ENCODE data around the gene ANKRD44.
"Not testable (repeated sequence)": the region's sequence is repeated elsewhere in the genome, so short reads cannot be mapped to it uniquely, and the experiment has no call there.

The ANKRD44 gene

GRCh38 chr2:197353393-197354168 lies 43.0 kb upstream of the ANKRD44 start:
- in situ Hi-C loops (cut with HindIII; ENCODE audit: low pct_ligation_motif_present, low sequenced_read_pairs), result no loop called here
- H3K36me3 ChIP-seq (replicated peaks), result no peaks in the 10 kb centered on the region

GRCh38 chr2:197349699-197350098 lies 39.1 kb upstream of the ANKRD44 start:
- no peak overlapping the region for H3K27ac ChIP-seq
- no peaks in the 10 kb centered on the region for H3K36me3 ChIP-seq (replicated peaks)
- DNase-seq, result no peak
- TF ChIP-seq, protein P1, sequence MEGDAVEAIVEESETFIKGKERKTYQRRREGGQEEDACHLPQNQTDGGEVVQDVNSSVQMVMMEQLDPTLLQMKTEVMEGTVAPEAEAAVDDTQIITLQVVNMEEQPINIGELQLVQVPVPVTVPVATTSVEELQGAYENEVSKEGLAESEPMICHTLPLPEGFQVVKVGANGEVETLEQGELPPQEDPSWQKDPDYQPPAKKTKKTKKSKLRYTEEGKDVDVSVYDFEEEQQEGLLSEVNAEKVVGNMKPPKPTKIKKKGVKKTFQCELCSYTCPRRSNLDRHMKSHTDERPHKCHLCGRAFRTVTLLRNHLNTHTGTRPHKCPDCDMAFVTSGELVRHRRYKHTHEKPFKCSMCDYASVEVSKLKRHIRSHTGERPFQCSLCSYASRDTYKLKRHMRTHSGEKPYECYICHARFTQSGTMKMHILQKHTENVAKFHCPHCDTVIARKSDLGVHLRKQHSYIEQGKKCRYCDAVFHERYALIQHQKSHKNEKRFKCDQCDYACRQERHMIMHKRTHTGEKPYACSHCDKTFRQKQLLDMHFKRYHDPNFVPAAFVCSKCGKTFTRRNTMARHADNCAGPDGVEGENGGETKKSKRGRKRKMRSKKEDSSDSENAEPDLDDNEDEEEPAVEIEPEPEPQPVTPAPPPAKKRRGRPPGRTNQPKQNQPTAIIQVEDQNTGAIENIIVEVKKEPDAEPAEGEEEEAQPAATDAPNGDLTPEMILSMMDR (IDR thresholded peaks at IDR 0.05; ENCODE audit: low read depth, low read length, missing control alignments), result no peak
- H3K4me3 ChIP-seq (ENCODE audit: low read depth, low read length), result no peak overlapping the region
- in situ Hi-C loops (cut with HindIII; ENCODE audit: low pct_ligation_motif_present, low sequenced_read_pairs), result no loop called here
- no peaks in the 10 kb centered on the region for H3K27me3 ChIP-seq (replicated peaks)

More at GRCh38 chr2:197353393-197354168, 43.0 kb upstream of the ANKRD44 start:
- Histone ChIP-seq H3K27me3 (replicated peaks) (no peaks in the 10 kb centered on the region), H3K27ac (no peak overlapping the region), H3K4me3 (ENCODE audit: low read depth, low read length) (no peak overlapping the region)
- TF ChIP-seq, protein P1 (IDR thresholded peaks at IDR 0.05; ENCODE audit: low read depth, low read length, missing control alignments), result no peak
- no peak for DNase-seq

GRCh38 chr2:197348721-197349360 lies 38.3 kb upstream of the ANKRD44 start:
- in situ Hi-C loops (cut with HindIII; ENCODE audit: low pct_ligation_motif_present, low sequenced_read_pairs), result no loop called here
- TF ChIP-seq, protein P1 (IDR thresholded peaks at IDR 0.05; ENCODE audit: low read depth, low read length, missing control alignments), result no peak
- Histone ChIP-seq H3K36me3 (replicated peaks) (no peaks in the 10 kb centered on the region), H3K27me3 (replicated peaks) (no peaks in the 10 kb centered on the region), H3K27ac (no peak overlapping the region), H3K4me3 (ENCODE audit: low read depth, low read length) (no peak overlapping the region)
- no peak for DNase-seq

DNA sequence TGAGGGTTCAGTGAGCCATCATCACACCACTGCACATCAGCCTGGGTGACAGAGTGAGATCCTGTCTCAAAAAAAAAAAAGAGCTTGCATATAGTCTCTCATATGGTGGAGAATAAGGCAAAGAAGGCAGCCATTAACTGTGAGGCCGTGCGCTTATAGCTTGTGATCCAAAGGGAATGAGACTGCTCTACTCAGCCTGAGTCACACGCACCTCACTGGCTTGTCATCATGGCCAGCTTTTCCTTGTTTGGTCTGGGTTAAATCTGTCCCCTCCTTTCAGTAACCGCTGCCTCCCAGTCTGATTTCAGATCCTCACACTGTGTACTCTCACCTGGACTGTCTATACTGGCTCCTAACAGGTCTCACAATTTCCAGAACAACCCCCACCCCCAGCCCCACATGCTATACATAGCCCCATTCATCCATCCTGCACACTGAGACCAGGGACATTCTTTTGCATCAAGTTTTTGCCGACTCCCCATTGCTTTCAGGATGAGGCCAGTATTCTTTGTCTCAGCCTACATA lies 35.3 kb upstream of the ANKRD44 start:
- TF ChIP-seq, protein P1 (IDR thresholded peaks at IDR 0.05; ENCODE audit: low read depth, low read length, missing control alignments), result no peak
- in situ Hi-C loops (cut with HindIII; ENCODE audit: low pct_ligation_motif_present, low sequenced_read_pairs), result no loop called here
- no peaks in the 10 kb centered on the region for H3K36me3 ChIP-seq (replicated peaks)
- H3K4me3 ChIP-seq (ENCODE audit: low read depth, low read length), result no peak overlapping the region
- no peaks in the 10 kb centered on the region for H3K27me3 ChIP-seq (replicated peaks)
- no peak overlapping the region for H3K27ac ChIP-seq
- no peak for DNase-seq

- in situ Hi-C loops (cut with HindIII; ENCODE audit: low pct_ligation_motif_present, low sequenced_read_pairs); DNase-seq; H3K27ac ChIP-seq; H3K4me3 ChIP-seq (ENCODE audit: low read depth, low read length); H3K27me3 ChIP-seq (replicated peaks); H3K36me3 ChIP-seq (replicated peaks): not testable (repeated sequence)
These were observed 33.4 kb upstream of the ANKRD44 start for GRCh38 chr2:197343968-197344367.

GRCh38 chr2:197340591-197340990 lies 30.0 kb upstream of the ANKRD44 start:
- no peaks in the 10 kb centered on the region for H3K36me3 ChIP-seq (replicated peaks)
- H3K4me3 ChIP-seq (ENCODE audit: low read depth, low read length), result no peak overlapping the region
- no peak for DNase-seq
- H3K27me3 ChIP-seq (replicated peaks), result no peaks in the 10 kb centered on the region
- TF ChIP-seq, protein P1 (IDR thresholded peaks at IDR 0.05; ENCODE audit: low read depth, low read length, missing control alignments), result no peak
- H3K27ac ChIP-seq, result no peak overlapping the region
- in situ Hi-C loops (cut with HindIII; ENCODE audit: low pct_ligation_motif_present, low sequenced_read_pairs), result no loop called here

All from brain microvascular endothelial cell (primary cell).